GM18868 (cell line): Measurements from ENCODE around the gene YEATS2.
"Not testable (repeated sequence)": the region's sequence is repeated elsewhere in the genome, so short reads cannot be mapped to it uniquely, and the experiment has no call there.

Experiments used
- ATAC-seq: cut with Tn5 transposase; IDR thresholded peaks from one replicate; pipeline ENCODE4 v1.9.1; 2021; ENCODE audit warnings: mild to moderate bottlenecking, moderate library complexity; ENCODE audit not compliant: unreplicated experiment

YEATS2 gene

GRCh38 chr3:183711516-183711915 lies 13.9 kb downstream of the YEATS2 start:
- ATAC-seq: no peak

- ATAC-seq: no peak
These were observed 17.0 kb downstream of the YEATS2 start for GRCh38 chr3:183714622-183715021.

GRCh38 chr3:183718012-183718411 lies 20.4 kb downstream of the YEATS2 start:
- ATAC-seq: no peak

GRCh38 chr3:183725387-183725786 lies 27.8 kb downstream of the YEATS2 start:
- ATAC-seq: no peak

- ATAC-seq: no peak
These were observed 30.6 kb downstream of the YEATS2 start for GRCh38 chr3:183728204-183728603.

- no peak for ATAC-seq
These were observed 32.8 kb downstream of the YEATS2 start for GRCh38 chr3:183730361-183730760.

- no peak for ATAC-seq
These were observed 34.0 kb downstream of the YEATS2 start for GRCh38 chr3:183731611-183732010.

GRCh38 chr3:183733553-183733952 lies 36.0 kb downstream of the YEATS2 start:
- ATAC-seq: no peak

GRCh38 chr3:183734750-183735494 lies 37.3 kb downstream of the YEATS2 start:
- ATAC-seq: no peak

- ATAC-seq: no peak
These were observed 39.5 kb downstream of the YEATS2 start for GRCh38 chr3:183737116-183737515.

- ATAC-seq: not testable (repeated sequence)
These were observed 42.6 kb downstream of the YEATS2 start for GRCh38 chr3:183740154-183740553.

- no peak for ATAC-seq
These were observed 45.6 kb downstream of the YEATS2 start for GRCh38 chr3:183743231-183743630.

- no peak for ATAC-seq
These were observed 47.9 kb downstream of the YEATS2 start for GRCh38 chr3:183745300-183746098.

- ATAC-seq: no peak
These were observed 56.5 kb downstream of the YEATS2 start for GRCh38 chr3:183754052-183754451.

- no peak for ATAC-seq
These were observed 64.7 kb downstream of the YEATS2 start for GRCh38 chr3:183762304-183762703.

- no peak for ATAC-seq
These were observed 67.5 kb downstream of the YEATS2 start for GRCh38 chr3:183764847-183765731.

GRCh38 chr3:183766107-183766506 lies 68.5 kb downstream of the YEATS2 start:
- ATAC-seq: no peak

- peak; percentile 56 for ATAC-seq
These were observed 69.4 kb downstream of the YEATS2 start for GRCh38 chr3:183766745-183767606.

GRCh38 chr3:183768114-183768513 lies 70.5 kb downstream of the YEATS2 start:
- ATAC-seq: no peak

GRCh38 chr3:183769453-183769852 lies 71.9 kb downstream of the YEATS2 start:
- no peak for ATAC-seq
